Activated CD8-positive, alpha-beta memory T cell treated with anti-CD3 and anti-CD28 coated beads, Interleukin-2, amount 50 U/mL, for 24 hours (primary cell): ENCODE measurements around the gene CCDC85C.

Experiments used
- DNase-seq: peaks from one replicate; pipeline ENCODE4 v3.0.0-alpha.2; 2020; ENCODE audit errors: extremely low read depth

Gene CCDC85C

GRCh38 chr14:99556134-99556791 is 47.7 kb downstream of the CCDC85C start:
- DNase-seq, result no peak

GRCh38 chr14:99554757-99555531 is 49.1 kb downstream of the CCDC85C start:
- no peak for DNase-seq

- no peak for DNase-seq
Observed at GRCh38 chr14:99554184-99554583, 49.8 kb downstream of the CCDC85C start.

GRCh38 chr14:99552572-99553216 is 51.3 kb downstream of the CCDC85C start:
- DNase-seq, result no peak

GRCh38 chr14:99552021-99552553 is 51.9 kb downstream of the CCDC85C start:
- no peak for DNase-seq

GRCh38 chr14:99551034-99551922 is 52.7 kb downstream of the CCDC85C start:
- no peak for DNase-seq

- DNase-seq, result no peak
Observed at GRCh38 chr14:99550387-99550992, 53.5 kb downstream of the CCDC85C start.

- no peak for DNase-seq
Observed at GRCh38 chr14:99549684-99550083, 54.3 kb downstream of the CCDC85C start.

GRCh38 chr14:99548871-99549515 is 55.0 kb downstream of the CCDC85C start:
- DNase-seq, result no peak

- no peak for DNase-seq
Observed at GRCh38 chr14:99548255-99548654, 55.8 kb downstream of the CCDC85C start.

- no peak for DNase-seq
Observed at GRCh38 chr14:99546234-99546879, 57.6 kb downstream of the CCDC85C start.

- DNase-seq, result no peak
Observed at GRCh38 chr14:99545586-99545985, 58.4 kb downstream of the CCDC85C start.

GRCh38 chr14:99544991-99545390 is 59.0 kb downstream of the CCDC85C start:
- DNase-seq, result no peak

- no peak for DNase-seq
Observed at GRCh38 chr14:99543985-99544384, 60.0 kb downstream of the CCDC85C start.

GRCh38 chr14:99543370-99543769 is 60.6 kb downstream of the CCDC85C start:
- no peak for DNase-seq

GRCh38 chr14:99542566-99542965 is 61.4 kb downstream of the CCDC85C start:
- no peak for DNase-seq

- DNase-seq, result no peak
Observed at GRCh38 chr14:99541677-99542470, 62.1 kb downstream of the CCDC85C start.

GRCh38 chr14:99541211-99541610 is 62.8 kb downstream of the CCDC85C start:
- DNase-seq, result no peak
